ENCODE data around the gene SLC25A12.

GRCh38 chr2:171794918-171795317 is 99.1 kb downstream of the SLC25A12 start:
- no peak for TF ChIP-seq POLR2A (IDR thresholded peaks at IDR 0.05)
- TF ChIP-seq CTCF (IDR thresholded peaks at IDR 0.05): no peak
